ENCODE measurements around the gene FCSK. TPM values are rescaled to one million over a fixed set of nuclear protein-coding genes. Genes with fewer than 3 reads are reported as not detected.

FCSK gene
- total RNA-seq, 1 donor from 2014 or later, result 9.2 TPM

GRCh38 chr16:70526403-70526802 is 72.0 kb downstream of the FCSK start:
- H3K4me1 Mint-ChIP-seq (ENCODE audit: low read depth), result peaks cover 53% of the 10 kb centered on the region
- peaks cover 17% of the 10 kb centered on the region for H3K36me3 Mint-ChIP-seq (ENCODE audit: low read depth)
- no peaks in the 10 kb centered on the region for H3K9me3 Mint-ChIP-seq (ENCODE audit: low read depth)
- peak overlapping the region; percentile 45 for H3K4me3 Mint-ChIP-seq (ENCODE audit: unreplicated experiment)
- DNase-seq (ENCODE audit: low spot score), result no peak
- H3K27ac Mint-ChIP-seq (ENCODE audit: unreplicated experiment), result peak overlapping the region; percentile 50
- no peak for TF ChIP-seq CTCF (IDR thresholded peaks at IDR 0.05)
- no peaks in the 10 kb centered on the region for H3K27me3 Mint-ChIP-seq (ENCODE audit: low read depth)

- peaks cover 47% of the 10 kb centered on the region for H3K4me1 Mint-ChIP-seq (ENCODE audit: low read depth)
- no peaks in the 10 kb centered on the region for H3K27me3 Mint-ChIP-seq (ENCODE audit: low read depth)
- no peaks in the 10 kb centered on the region for H3K9me3 Mint-ChIP-seq (ENCODE audit: low read depth)
- no peak for TF ChIP-seq CTCF (IDR thresholded peaks at IDR 0.05)
- H3K27ac Mint-ChIP-seq (ENCODE audit: unreplicated experiment), result peak overlapping the region; percentile 50
- peaks cover 19% of the 10 kb centered on the region for H3K36me3 Mint-ChIP-seq (ENCODE audit: low read depth)
- no peak for DNase-seq (ENCODE audit: low spot score)
- H3K4me3 Mint-ChIP-seq (ENCODE audit: unreplicated experiment), result peak overlapping the region; percentile 22
These were observed 73.1 kb downstream of the FCSK start for GRCh38 chr16:70527315-70527996.

GRCh38 chr16:70529051-70529777 is 74.8 kb downstream of the FCSK start:
- H3K27ac Mint-ChIP-seq (ENCODE audit: unreplicated experiment), result peak overlapping the region; percentile 76
- peak overlapping the region; percentile 25 for H3K4me3 Mint-ChIP-seq (ENCODE audit: unreplicated experiment)
- H3K36me3 Mint-ChIP-seq (ENCODE audit: low read depth), result peaks cover 27% of the 10 kb centered on the region
- no peak for DNase-seq (ENCODE audit: low spot score)
- peaks cover 41% of the 10 kb centered on the region for H3K4me1 Mint-ChIP-seq (ENCODE audit: low read depth)
- TF ChIP-seq CTCF (IDR thresholded peaks at IDR 0.05), result peak; percentile 90
- H3K9me3 Mint-ChIP-seq (ENCODE audit: low read depth), result no peaks in the 10 kb centered on the region
- H3K27me3 Mint-ChIP-seq (ENCODE audit: low read depth), result no peaks in the 10 kb centered on the region

Other genes with a start within 250 kb of the FCSK start
- gene EXOSC6, start 202.7 kb upstream of the FCSK start, total RNA-seq, result 27.4 to 66.6 TPM (median 64.1 TPM) in 3 replicates
- gene AARS1, start 165.1 kb upstream of the FCSK start, total RNA-seq, result 92.2 to 243 TPM (median 234 TPM) in 3 replicates
- gene DDX19B, start 155.4 kb upstream of the FCSK start, total RNA-seq, result 22.9 to 26.0 TPM (median 24.5 TPM) in 3 replicates
- gene DDX19A, start 107.7 kb upstream of the FCSK start, total RNA-seq, result 32.4 to 48.3 TPM (median 34.0 TPM) in 3 replicates
- gene ST3GAL2, start 15.5 kb upstream of the FCSK start, total RNA-seq, result 71.9 to 76.4 TPM (median 72.1 TPM) in 3 replicates
- gene COG4, start 69.0 kb downstream of the FCSK start, total RNA-seq, result 48.4 to 65.1 TPM (median 49.8 TPM) in 3 replicates
- gene SF3B3, start 69.2 kb downstream of the FCSK start, total RNA-seq, result 182 to 262 TPM (median 186 TPM) in 3 replicates
- gene IL34, start 192.0 kb downstream of the FCSK start, total RNA-seq, result 13.0 to 25.0 TPM (median 20.8 TPM) in 3 replicates
- 243 to 296 TPM (median 282 TPM) in 3 replicates for gene MTSS2, start 231.5 kb downstream of the FCSK start, total RNA-seq

All from chondrocyte (in vitro differentiated cells).